NAMALWA (cell line): ENCODE results near the gene SPAG6.

ENCODE experiments used
- DNase-seq: peaks from one replicate; pipeline ENCODE4 v3.0.0-alpha.2; 2015; ENCODE audit warnings: low spot score

The SPAG6 gene

GRCh38 chr10:22459496-22459895, 114.2 kb downstream of the SPAG6 start:
- peak; percentile 17 for DNase-seq

GRCh38 chr10:22460101-22460500, 114.8 kb downstream of the SPAG6 start:
- DNase-seq, result no peak

GRCh38 chr10:22460531-22461403, 115.5 kb downstream of the SPAG6 start:
- no peak for DNase-seq

DNA sequence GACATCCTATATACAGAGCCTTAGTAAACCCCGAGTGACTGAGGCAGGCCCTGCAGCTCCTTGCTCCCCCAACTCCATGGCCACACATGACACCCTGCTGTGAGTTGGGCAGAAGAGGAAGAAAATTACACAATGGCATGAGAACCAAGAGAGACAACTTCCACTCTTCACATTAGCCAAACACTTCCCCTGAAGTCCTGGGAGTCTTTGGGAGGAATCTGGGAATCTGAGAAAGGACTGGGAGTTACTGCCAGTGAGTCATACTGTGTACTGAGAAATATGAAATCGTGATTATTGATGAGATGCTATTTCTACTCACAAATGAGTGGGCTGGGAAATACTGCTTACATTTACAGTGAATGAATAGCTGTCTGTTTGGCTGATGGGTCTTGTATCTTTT, 116.6 kb downstream of the SPAG6 start:
- DNase-seq, result no peak

- DNase-seq, result no peak
These were observed 118.0 kb downstream of the SPAG6 start for GRCh38 chr10:22463255-22463654.

GRCh38 chr10:22464966-22465629, 119.8 kb downstream of the SPAG6 start:
- no peak for DNase-seq

DNA sequence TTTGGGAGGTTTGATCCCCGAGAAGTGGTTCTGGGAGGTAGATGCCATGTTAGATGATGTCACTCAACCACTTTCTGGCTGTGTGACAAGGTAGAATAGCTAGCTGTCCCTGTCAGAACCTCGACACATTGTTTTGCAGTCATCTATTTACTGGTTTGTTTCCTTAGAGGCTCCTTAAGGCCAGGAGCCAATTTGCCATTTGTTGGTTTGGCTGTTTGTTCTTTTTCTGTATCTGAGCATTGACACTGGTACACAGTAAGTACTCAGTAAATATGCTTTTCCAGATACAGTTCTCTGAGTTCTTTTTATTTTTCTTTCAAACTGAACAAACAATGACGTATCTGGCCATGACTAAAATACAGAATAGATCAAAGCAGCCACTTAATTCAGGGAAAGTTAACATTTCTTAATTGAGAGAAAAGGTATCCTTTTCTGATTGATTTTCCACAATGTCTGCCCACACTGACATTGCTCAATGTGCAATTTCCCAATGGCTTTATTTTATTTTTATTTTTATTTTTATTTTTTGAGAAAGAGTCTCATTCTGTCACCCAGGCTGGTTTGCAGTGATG, 121.6 kb downstream of the SPAG6 start:
- DNase-seq, result no peak
